ENCODE data around the gene MTSS2.

Gene MTSS2

GRCh38 chr16:70648606-70649005 lies 37.2 kb downstream of the MTSS2 start:
- no peaks in the 10 kb centered on the region for H4K20me1 ChIP-seq (ENCODE audit: insufficient read depth, low read length)
- no peaks in the 10 kb centered on the region for H3K36me3 ChIP-seq (replicated peaks; ENCODE audit: low read depth, low read length)
- H3K27ac ChIP-seq (ENCODE audit: low read length) = no peak overlapping the region
- no peak for TF ChIP-seq EZH2phosphoT487 (IDR thresholded peaks at IDR 0.05; ENCODE audit: low read depth)
- no peak for TF ChIP-seq CTCF (IDR thresholded peaks at IDR 0.05; ENCODE audit: low read depth, low read length)
- H3K9me3 ChIP-seq (ENCODE audit: insufficient read depth, low read length) = no peaks in the 10 kb centered on the region
- H3K4me1 ChIP-seq (ENCODE audit: low read length) = no peaks in the 10 kb centered on the region
- no peak overlapping the region for H3K4me3 ChIP-seq (ENCODE audit: low read length)
- no peak overlapping the region for H3K9ac ChIP-seq (ENCODE audit: low read length)
- peak overlapping the region; percentile 65 for H2AFZ ChIP-seq (ENCODE audit: low read depth, low read length)
- no peaks in the 10 kb centered on the region for H3K79me2 ChIP-seq (ENCODE audit: low read length)
- no peaks in the 10 kb centered on the region for H3K27me3 ChIP-seq (ENCODE audit: low read depth, low read length)
- no peak overlapping the region for H3K4me2 ChIP-seq (ENCODE audit: low read length)

GRCh38 chr16:70647441-70648359 lies 38.2 kb downstream of the MTSS2 start:
- Histone ChIP-seq H3K9me3 (ENCODE audit: insufficient read depth, low read length) (no peaks in the 10 kb centered on the region), H3K27ac (ENCODE audit: low read length) (no peak overlapping the region), H3K36me3 (replicated peaks; ENCODE audit: low read depth, low read length) (no peaks in the 10 kb centered on the region), H3K4me3 (ENCODE audit: low read length) (no peak overlapping the region), H2AFZ (ENCODE audit: low read depth, low read length) (no peak overlapping the region), H3K9ac (ENCODE audit: low read length) (no peak overlapping the region), H3K79me2 (ENCODE audit: low read length) (no peaks in the 10 kb centered on the region), H3K4me2 (ENCODE audit: low read length) (no peak overlapping the region), H3K4me1 (ENCODE audit: low read length) (no peaks in the 10 kb centered on the region), H3K27me3 (ENCODE audit: low read depth, low read length) (no peaks in the 10 kb centered on the region; the same call in 1 of the 2 replicates), H4K20me1 (ENCODE audit: insufficient read depth, low read length) (no peaks in the 10 kb centered on the region)
- TF ChIP-seq CTCF (IDR thresholded peaks at IDR 0.05; ENCODE audit: low read depth, low read length) = no peak
- no peak for TF ChIP-seq EZH2phosphoT487 (IDR thresholded peaks at IDR 0.05; ENCODE audit: low read depth)

GRCh38 chr16:70646260-70647241 lies 39.3 kb downstream of the MTSS2 start, which contains the start of gene IL34:
Gene IL34 (plus strand): TSS chr16:70646559. CDS start chr16:70646948, 389 bp downstream.
- Histone ChIP-seq H3K36me3 (replicated peaks; ENCODE audit: low read depth, low read length) (no peaks in the 10 kb centered on the region), H3K9me3 (ENCODE audit: insufficient read depth, low read length) (no peaks in the 10 kb centered on the region), H3K27ac (ENCODE audit: low read length) (no peak within 1 kb of the TSS), H3K9ac (ENCODE audit: low read length) (no peak within 1 kb of the TSS), H3K27me3 (ENCODE audit: low read depth, low read length) (no peaks in the 10 kb centered on the region; the same call in 1 of the 2 replicates), H3K4me1 (ENCODE audit: low read length) (no peaks in the 10 kb centered on the region), H4K20me1 (ENCODE audit: insufficient read depth, low read length) (no peaks in the 10 kb centered on the region), H3K4me3 (ENCODE audit: low read length) (no peak within 1 kb of the TSS), H2AFZ (ENCODE audit: low read depth, low read length) (no peak within 1 kb of the TSS), H3K79me2 (ENCODE audit: low read length) (no peaks in the 10 kb centered on the region), H3K4me2 (ENCODE audit: low read length) (no peak within 1 kb of the TSS)
- TF ChIP-seq CTCF (IDR thresholded peaks at IDR 0.05; ENCODE audit: low read depth, low read length) = no peak
- TF ChIP-seq EZH2phosphoT487 (IDR thresholded peaks at IDR 0.05; ENCODE audit: low read depth) = no peak

Data from OCI-LY3 (cell line).